Erythroblast (primary cell): ENCODE results near the gene PCP4.

Experiments used
- DNase-seq, 2 experiments: peaks; one replicate each; lab custom pipeline; 2025; lab: John Stamatoyannopoulos, UW
- GATA1 ChIP-seq: IDR thresholded peaks from 2 replicates; pipeline ENCODE4 v1.6.1; 2011; ENCODE audit warnings: low read depth, mild to moderate bottlenecking, control low read depth, low read length, moderate library complexity
- POLR2A ChIP-seq: IDR thresholded peaks from 2 replicates; pipeline ENCODE4 v1.6.1; 2011; ENCODE audit warnings: mild to moderate bottlenecking, low read length

The PCP4 gene

GRCh38 chr21:39915881-39916280 lies 48.6 kb downstream of the PCP4 start:
- TF ChIP-seq POLR2A (no peak), GATA1 (no peak)
- no peak for DNase-seq

- no peak for TF ChIP-seq GATA1
Observed at GRCh38 chr21:39918558-39918957, 51.3 kb downstream of the PCP4 start.

GRCh38 chr21:39923476-39923875 lies 56.2 kb downstream of the PCP4 start:
- no peak for DNase-seq
- TF ChIP-seq GATA1 (no peak), POLR2A (no peak)

More at GRCh38 chr21:39918558-39918957, 51.3 kb downstream of the PCP4 start:
- DNase-seq, result no peak

DNA sequence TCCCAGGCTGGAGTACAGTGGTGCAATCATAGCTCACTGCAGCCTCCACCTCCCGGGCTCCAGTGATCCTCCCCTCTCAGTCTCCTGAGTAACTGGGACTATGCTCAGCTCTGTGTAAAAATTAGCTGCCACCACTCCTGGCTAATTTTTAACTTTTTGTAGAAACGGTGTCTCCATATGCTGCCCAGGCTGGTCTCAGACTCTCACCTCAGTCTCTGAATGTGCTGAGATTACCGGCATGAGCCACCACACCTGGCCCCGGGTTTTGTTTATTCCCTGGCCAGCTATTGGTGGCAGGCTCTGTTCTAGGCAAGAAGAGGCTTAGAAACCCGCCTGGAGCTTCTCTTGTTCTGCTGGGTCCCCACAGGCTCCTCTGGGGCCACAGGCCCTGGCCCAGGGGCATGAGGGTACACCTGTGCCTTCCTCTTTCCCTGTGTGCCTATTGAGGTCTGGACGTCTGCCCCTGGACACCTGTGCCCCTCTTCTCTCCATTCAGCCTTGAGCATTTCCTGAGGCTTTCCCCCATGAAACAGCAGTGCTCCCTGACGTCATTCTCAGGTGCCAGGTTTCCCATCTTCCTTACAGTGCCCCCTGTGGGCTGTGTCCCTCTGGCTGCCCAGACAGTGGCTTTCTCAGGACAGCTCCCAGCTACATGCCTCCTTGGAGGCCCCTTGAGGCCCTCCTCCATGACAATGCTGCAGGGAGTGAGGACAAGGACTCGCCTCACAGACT lies 57.5 kb downstream of the PCP4 start:
- TF ChIP-seq GATA1, result no peak
- no peak for TF ChIP-seq POLR2A
- no peak for DNase-seq

GRCh38 chr21:39927304-39927886 lies 60.2 kb downstream of the PCP4 start:
- TF ChIP-seq POLR2A (no peak), GATA1 (no peak)
- DNase-seq, result no peak

DNA sequence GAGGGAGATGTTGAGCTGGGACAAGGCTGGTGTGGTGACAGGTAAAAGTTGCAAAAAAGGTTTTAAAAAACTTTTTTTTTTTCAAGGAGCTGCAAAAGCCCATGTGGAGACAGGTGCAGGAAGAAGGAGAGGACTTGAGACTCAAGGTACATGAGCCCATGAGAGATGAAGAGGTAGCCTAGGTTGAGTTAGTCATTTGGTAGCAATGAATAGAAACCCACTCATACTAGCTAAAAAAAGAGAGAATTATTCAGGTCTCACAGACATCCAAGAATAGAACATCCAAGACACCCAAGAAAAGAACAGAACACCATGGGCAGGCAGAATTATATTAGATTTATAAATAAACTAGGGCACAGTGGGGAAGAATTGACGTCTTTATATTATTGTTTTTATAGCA lies 65.1 kb downstream of the PCP4 start:
- TF ChIP-seq GATA1, result no peak
- TF ChIP-seq POLR2A, result no peak
- DNase-seq, result no peak

DNA sequence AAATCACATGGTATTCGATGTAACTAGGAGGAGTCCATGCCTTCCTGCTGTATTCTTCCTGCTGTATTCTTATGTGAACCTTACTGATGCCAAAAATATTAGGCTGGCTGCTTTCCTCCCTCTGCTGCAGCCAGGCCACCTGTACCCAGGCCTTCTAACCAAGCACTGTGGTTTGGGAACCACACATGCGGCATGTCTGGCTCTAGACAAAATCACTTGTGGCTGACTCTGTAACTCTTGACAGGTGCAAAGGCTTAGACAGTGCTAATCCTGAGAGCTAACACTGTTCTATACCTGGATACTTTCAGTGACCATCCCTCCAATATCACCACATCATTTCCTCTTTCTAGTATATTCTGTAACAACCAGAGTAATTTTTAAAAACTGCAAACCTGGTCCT lies 67.7 kb downstream of the PCP4 start:
- DNase-seq, result no peak
- TF ChIP-seq GATA1 (no peak), POLR2A (no peak)

- TF ChIP-seq POLR2A, result no peak
- no peak for DNase-seq
Observed at GRCh38 chr21:39935716-39936115, 68.5 kb downstream of the PCP4 start.

DNA sequence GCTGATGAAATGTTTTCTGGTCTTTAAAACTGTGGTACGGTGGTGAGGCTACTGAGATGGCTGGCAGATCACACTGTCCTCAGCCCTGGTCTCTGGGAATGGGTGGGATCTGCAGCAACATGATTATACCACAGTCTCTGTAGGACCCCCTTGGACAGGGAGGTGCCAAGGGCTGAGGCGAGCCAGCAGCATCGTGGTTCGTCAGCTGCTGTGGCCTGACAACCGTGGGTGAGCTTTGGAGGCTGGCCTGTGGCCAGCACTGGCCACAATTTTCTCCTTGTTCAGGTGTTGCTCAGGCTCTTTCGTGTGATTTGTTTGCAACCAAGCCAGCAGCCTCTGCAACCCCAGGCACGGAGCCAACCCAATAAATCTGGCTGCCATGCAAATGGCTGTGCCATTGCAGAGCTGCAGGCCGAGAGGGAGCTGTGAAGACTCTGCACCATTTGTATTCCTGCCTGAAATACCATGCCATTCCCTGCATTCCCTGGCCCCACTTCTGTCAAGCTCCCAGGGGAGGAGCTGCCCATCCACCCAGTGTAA lies 70.9 kb downstream of the PCP4 start:
- no peak for DNase-seq
- TF ChIP-seq GATA1 (no peak), POLR2A (no peak)

DNA sequence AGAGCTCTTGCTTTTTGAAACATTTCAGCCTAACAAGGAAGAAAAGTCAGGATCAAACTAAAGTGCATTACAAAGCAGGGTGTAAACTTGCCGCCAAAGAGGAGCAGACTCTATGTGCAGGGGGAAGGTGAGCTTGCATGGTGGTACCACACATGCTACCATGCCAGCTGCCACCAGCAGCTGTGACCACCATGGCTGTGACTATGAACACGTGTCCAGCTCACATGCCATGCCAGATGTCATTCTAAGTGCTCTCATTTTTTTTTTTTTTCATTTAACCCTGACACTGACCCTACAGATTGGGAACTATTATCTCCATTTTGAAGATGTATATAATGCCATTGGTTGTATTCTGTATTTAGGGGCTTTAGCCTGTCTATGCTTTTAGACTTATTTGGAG lies 79.0 kb downstream of the PCP4 start:
- TF ChIP-seq POLR2A (no peak), GATA1 (no peak)
- DNase-seq, result no peak

DNA sequence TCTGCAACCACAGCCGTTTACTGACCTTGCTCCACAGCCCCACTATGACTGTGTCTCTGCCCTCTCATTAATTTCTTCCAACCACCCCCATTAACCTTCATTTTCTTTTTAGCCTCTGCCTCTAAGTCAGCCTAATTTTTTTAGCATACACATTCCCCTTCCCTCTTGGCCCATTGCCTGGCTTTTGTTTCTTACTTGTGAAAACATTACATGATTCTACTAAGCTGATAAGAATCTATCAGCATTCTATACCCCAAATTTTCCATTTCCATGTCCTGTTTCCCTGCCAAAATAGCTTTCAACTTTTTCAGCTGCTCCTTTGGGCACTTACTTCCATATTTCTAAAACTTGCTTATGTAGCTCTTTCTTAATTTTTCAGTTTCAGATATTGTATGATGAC lies 79.8 kb downstream of the PCP4 start:
- TF ChIP-seq POLR2A (no peak), GATA1 (no peak)
- DNase-seq, result no peak

DNA sequence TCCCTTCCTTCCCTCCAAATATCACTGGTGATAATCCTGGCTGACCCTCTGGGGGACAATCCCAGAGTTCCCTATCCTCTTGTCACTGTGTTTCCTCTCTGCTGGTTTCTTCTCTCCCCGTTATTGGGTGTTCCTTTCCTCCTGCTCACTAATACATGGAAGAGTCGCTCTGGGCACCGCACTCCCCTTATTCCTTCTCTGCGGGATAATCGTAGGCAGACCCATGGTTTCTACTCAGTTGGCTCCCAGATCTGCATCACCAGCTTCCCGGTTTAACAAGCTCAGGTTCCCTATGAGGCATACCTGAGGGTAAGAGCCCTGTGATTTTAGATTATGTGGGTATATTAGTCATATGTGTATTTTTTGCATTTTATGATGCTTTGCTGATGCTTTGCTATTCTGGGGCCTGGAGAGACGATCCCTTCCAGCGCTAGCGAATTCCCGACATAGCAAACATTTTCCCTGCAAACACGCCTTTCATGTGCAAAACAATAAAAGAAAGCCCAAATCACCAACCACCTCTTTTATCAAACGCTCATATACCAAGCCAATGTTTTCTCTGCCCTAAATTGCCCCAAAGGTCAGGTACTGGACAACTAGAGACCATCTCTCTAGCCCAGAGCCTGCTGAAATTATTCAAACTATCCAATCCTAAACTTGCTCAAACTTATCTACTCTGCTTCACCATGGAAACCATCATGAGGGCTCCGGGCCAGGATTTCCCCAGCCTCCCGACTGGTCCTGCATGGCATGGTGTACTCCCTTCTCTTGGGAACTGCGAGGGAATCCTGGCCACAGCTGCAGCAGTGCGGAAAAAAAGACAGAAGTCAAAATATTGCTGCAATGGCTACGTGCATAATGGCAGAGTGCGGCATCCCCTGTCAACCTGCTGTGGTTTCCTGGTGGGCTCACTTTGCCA lies 84.2 kb downstream of the PCP4 start:
- TF ChIP-seq GATA1 (no peak), POLR2A (no peak)
- no peak for DNase-seq

DNA sequence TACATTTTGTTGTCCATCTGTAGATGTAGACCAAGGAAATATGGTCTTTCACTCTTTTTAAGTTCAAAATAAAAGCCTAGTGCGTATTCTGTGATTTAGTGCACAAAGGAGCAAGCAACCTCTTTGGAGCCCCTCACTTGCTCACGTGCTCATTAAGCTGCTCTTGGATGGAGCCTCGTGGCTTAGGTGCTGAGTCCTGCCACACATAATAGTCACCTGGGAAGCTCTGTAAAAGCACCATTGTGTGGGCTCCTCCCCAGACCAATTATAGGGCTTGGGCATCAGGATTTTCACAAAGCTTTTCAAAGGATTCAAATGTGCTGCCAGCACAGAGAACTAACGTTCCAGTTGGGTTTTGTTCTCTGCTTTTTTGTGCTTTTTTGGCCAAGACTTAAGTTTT lies 85.0 kb downstream of the PCP4 start:
- no peak for DNase-seq
- no peak for TF ChIP-seq GATA1

GRCh38 chr21:39954570-39954969 lies 87.3 kb downstream of the PCP4 start:
- DNase-seq, result no peak
- TF ChIP-seq GATA1 (no peak), POLR2A (no peak)
